GM12878 (cell line): ENCODE results near the gene ZNF823. TPM values are rescaled to one million over a fixed set of nuclear protein-coding genes. Genes with fewer than 3 reads are reported as not detected.

Experiments
- ATAC-seq: fragments of 200-7000 bp; cut with Tn5 transposase; 3 replicates; pipeline ENCODE4 v1.9.1; 2020; ENCODE audit warnings: mild to moderate bottlenecking, moderate library complexity
- BruUV-seq: library from RNA; stranded (reverse); fragments of 400-500 nt; replicated peaks from 2 replicates; lab custom pipeline; 2021; lab: Mats Ljungman, UMichigan
- CTCF ChIA-PET: fragments of 300-600 bp; sonication (Branson Sonifier 250); formaldehyde crosslinking; extraction: SDS; loops from one replicate; lab custom pipeline; 2021; ENCODE audit warnings: inconsistent platforms; lab: Yijun Ruan, JAX
- POLR2A ChIA-PET: fragments of 350-600 bp; formaldehyde crosslinking; extraction: SDS; loops from one replicate; lab custom pipeline; 2021; ENCODE audit warnings: inconsistent platforms; lab: Charles Lee
- RAD21 ChIA-PET: fragments of 300-600 bp; sonication (Branson Sonifier 250); formaldehyde crosslinking; loops from one replicate; lab custom pipeline; 2023; ENCODE audit warnings: antibody characterized with exemption; ENCODE audit not compliant: unreplicated experiment; lab: Charles Lee
- SMC1A ChIA-PET: fragments of 300-600 bp; sonication (Branson Sonifier 250); formaldehyde crosslinking; loops from one replicate; lab custom pipeline; 2023; ENCODE audit not compliant: unreplicated experiment, uncharacterized antibody; lab: Charles Lee
- DNase-seq: peaks from one replicate; pipeline ENCODE4 v3.0.0-alpha.2; 2011; ENCODE audit warnings: low read depth, low spot score
- FAIRE-seq: peaks from 3 replicates; lab custom pipeline; 2011; peaks lifted over from hg19 to GRCh38; lab: Jason Lieb, UNC
- H2AFZ ChIP-seq: 2 replicates; pipeline ENCODE4 v1.6.0; 2011; ENCODE audit warnings: low read depth, low read length, control low read depth; ENCODE audit not compliant: control insufficient read depth
- H3K27ac ChIP-seq: 2 replicates; pipeline ENCODE4 v1.5.1; 2011; ENCODE audit warnings: control low read depth; ENCODE audit not compliant: control insufficient read depth, insufficient read depth
- H3K27me3 ChIP-seq, 2 experiments: replicated peaks in 1 of 2; 2 replicates each; pipeline versions ENCODE4 v1.6.0 to v1.6.1; 2011; ENCODE audit warnings: low read length in 1 of 2; ENCODE audit not compliant: control insufficient read depth in 2 of 2, insufficient read depth in 2 of 2
- H3K36me3 ChIP-seq, 2 experiments: 2 replicates each; pipeline ENCODE4 v1.5.1; 2011; ENCODE audit warnings: low read length in 1 of 2; ENCODE audit not compliant: control insufficient read depth in 2 of 2, insufficient read depth in 2 of 2
- H3K4me1 ChIP-seq: 2 replicates; pipeline ENCODE4 v1.6.1; 2011; ENCODE audit warnings: mild to moderate bottlenecking, low read length, moderate library complexity, mixed read lengths; ENCODE audit not compliant: control insufficient read depth, insufficient read depth
- H3K4me2 ChIP-seq: 2 replicates; pipeline ENCODE4 v1.6.0; 2011; ENCODE audit warnings: control low read depth; ENCODE audit not compliant: control insufficient read depth, insufficient read depth
- H3K4me3 ChIP-seq: fragments of 200-600 bp; sonication (generic); 2 replicates; pipeline ENCODE4 v1.5.1; 2016
- H3K79me2 ChIP-seq: 2 replicates; pipeline ENCODE4 v1.6.0; 2011; ENCODE audit warnings: low read length; ENCODE audit not compliant: control insufficient read depth, insufficient read depth
- H3K9ac ChIP-seq: 2 replicates; pipeline ENCODE4 v1.8.0; 2011; ENCODE audit warnings: low read length, control low read depth, mixed read lengths; ENCODE audit not compliant: control insufficient read depth, insufficient read depth
- H3K9me3 ChIP-seq: replicated peaks from 3 replicates; pipeline ENCODE4 v1.5.1; 2011; ENCODE audit warnings: mild to moderate bottlenecking, low read length; ENCODE audit not compliant: control insufficient read depth, insufficient read depth
- H4K20me1 ChIP-seq: 2 replicates; pipeline ENCODE4 v1.6.0; 2011; ENCODE audit not compliant: control insufficient read depth, insufficient read depth
- SIX5 ChIP-seq: IDR thresholded peaks from 2 replicates; pipeline ENCODE4 v1.6.1; 2011; ENCODE audit warnings: mild to moderate bottlenecking, low read depth, low read length, moderate library complexity; ENCODE audit not compliant: severe bottlenecking
- ZNF687 ChIP-seq: fragments of 450-650 bp; IDR thresholded peaks from 2 replicates; pipeline ENCODE4 v1.6.1; 2017; ENCODE audit warnings: mild to moderate bottlenecking, moderate library complexity
- WGBS: methylation state at CpG from one replicate; pipeline ENCODE4 v1.1.6; 2016; ENCODE audit warnings: low lambda C conversion rate; ENCODE audit not compliant: insufficient replicate concordance, insufficient coverage; ENCODE audit errors: missing lambda C conversion rate; 5-methylcytosine and 5-hydroxymethylcytosine counted together
- in situ Hi-C: fragments of 300-500 bp; cut with MboI; formaldehyde crosslinking; loops from 9 replicates; pipeline ENCODE4 v1.14.3; 2018; ENCODE audit warnings: mixed read lengths
- intact Hi-C: fragments of 100-400 bp; cut with micrococcal nuclease; formaldehyde crosslinking; loops from one replicate; pipeline ENCODE4 v1.14.2; 2022; ENCODE audit not compliant: unreplicated experiment
- polyA plus RNA-seq, 11 experiments: library from polyadenylated mRNA; depleted of rRNA in 4 of 11; unstranded in 6 of 11; stranded (reverse) in 5 of 11; fragments of >200 nt; fragmentation: Nextera tagmentation in 4 of 11; fragmentation: Illumina TruSeq in 1 of 11; extraction: Ambion mirVana in 4 of 11; extraction: Trizol in 1 of 11; gene quantifications; 1 replicate in 1 of 11; 2 replicates in 10 of 11; pipeline versions ENCODE4 v1.2.1 to v1.2.3, GENCODE V29; 2011 to 2016; ENCODE audit warnings: inconsistent platforms in 2 of 11, missing spikeins in 2 of 11, low read depth in 1 of 11
- total RNA-seq, 4 experiments: library from RNA; depleted of rRNA in 3 of 4; stranded (reverse); fragments of >200 nt in 3 of 4; fragmentation: Illumina TruSeq in 1 of 4; extraction: Trizol in 1 of 4; gene quantifications; 2 replicates each; pipeline versions ENCODE4 v1.2.1 to v1.2.3, GENCODE V29; 2013 to 2021

The ZNF823 gene
- total and polyA plus RNA-seq, 10 of the 15 experiments (the other 5 are each of a cell fraction or from before 2014, with no cell fraction given), result 3.3 to 8.0 (median 4.5) TPM

- no peak for TF ChIP-seq ZNF687
- TF ChIP-seq, all 136 proteins: peak for 0
Measured at GRCh38 chr19:11693505-11694499, 44.9 kb downstream of the ZNF823 start (continued).

- ChIA-PET SMC1A (no interaction called here), POLR2A (no interaction called here), CTCF (no interaction called here), RAD21 (no interaction called here)
- Histone ChIP-seq H3K79me2 (no peaks in the 10 kb centered on the region), H3K4me1 (no peaks in the 10 kb centered on the region), H3K27ac (no peak overlapping the region), H3K9me3 (peaks cover 2% of the 10 kb centered on the region; the same call in 2 of the 3 replicates), H3K36me3 (no peaks in the 10 kb centered on the region), H4K20me1 (no peaks in the 10 kb centered on the region), H3K4me3 (no peak overlapping the region), H3K4me2 (no peak overlapping the region), H3K27me3 (no peaks in the 10 kb centered on the region), H3K9ac (no peak overlapping the region), H2AFZ (no peak overlapping the region)
- WGBS, result 52% methylated on average over 11 of the region's 11 CpGs
- ATAC-seq (no peak), FAIRE-seq (no peak), DNase-seq (no peak)
- intact Hi-C loops (no loop called here), in situ Hi-C loops (no loop called here)
- no peak for TF ChIP-seq SIX5
- BruUV-seq, result no TSS peak
Measured at GRCh38 chr19:11692127-11692790, 46.5 kb downstream of the ZNF823 start.
